HCT116 (cell line): ENCODE measurements around the gene PLSCR4. TPM values are rescaled to one million over a fixed set of nuclear protein-coding genes. Genes with fewer than 3 reads are reported as not detected.

Experiments used
- ATAC-seq: fragments of 200-7000 bp; cut with Tn5 transposase; 2 replicates; pipeline ENCODE4 v1.9.1; 2020; ENCODE audit warnings: mild to moderate bottlenecking, moderate library complexity
- BruUV-seq: library from RNA; stranded (reverse); fragments of 400-500 nt; replicated peaks from 2 replicates; lab custom pipeline; 2021; lab: Mats Ljungman, UMichigan
- CTCF ChIA-PET: fragments of 300-600 bp; sonication (Branson Sonifier 250); formaldehyde crosslinking; loops from one replicate; lab custom pipeline; 2021; ENCODE audit warnings: antibody characterized with exemption; lab: Charles Lee
- POLR2A ChIA-PET: fragments of 300-600, 350-600 bp; sonication (Branson Sonifier 250); formaldehyde crosslinking; loops from one replicate; lab custom pipeline; 2021; ENCODE audit warnings: antibody characterized with exemption; lab: Charles Lee
- RAD21 ChIA-PET, 2 experiments: fragments of 300-600 bp; sonication (Branson Sonifier 250); formaldehyde crosslinking; loops; one replicate each; lab custom pipeline; 2023; ENCODE audit warnings: low total read pairs in 2 of 2; ENCODE audit not compliant: uncharacterized antibody in 2 of 2, unreplicated experiment in 2 of 2, low non-redundant PET in 1 of 2; lab: Charles Lee
- DNase-seq: peaks from one replicate; pipeline ENCODE4 v3.0.0-alpha.2; 2010; ENCODE audit warnings: low read depth, low spot score
- H2AFZ ChIP-seq: fragments of 200-600 bp; shearing (Covaris generic), sonication (generic); 2 replicates; pipeline ENCODE4 v1.6.1; 2017; ENCODE audit warnings: low read depth, mixed run types, mixed read lengths, antibody characterized with exemption, low read length; ENCODE audit not compliant: poor library complexity, severe bottlenecking
- H3K27ac ChIP-seq: 2 replicates; pipeline ENCODE4 v1.5.1; 2012; ENCODE audit warnings: low read depth, low read length
- H3K27me3 ChIP-seq: fragments of 200-600 bp; sonication (generic); 2 replicates; pipeline ENCODE4 v1.6.1; 2016; ENCODE audit warnings: mixed run types, low read length, mixed read lengths; ENCODE audit not compliant: insufficient read depth
- H3K36me3 ChIP-seq, 2 experiments: fragments of 200-500 bp in 1 of 2; fragments of 200-600 bp in 1 of 2; sonication (Bioruptor generic) in 1 of 2; sonication (generic) in 1 of 2; 2 replicates each; pipeline versions ENCODE4 v1.5.1 to v1.6.1; 2014 to 2016; ENCODE audit warnings: low read length in 2 of 2, inconsistent platforms in 1 of 2, mixed read lengths in 1 of 2, mixed run types in 1 of 2; ENCODE audit not compliant: insufficient read depth in 2 of 2, control insufficient read depth in 1 of 2
- H3K4me1 ChIP-seq, 2 experiments: fragments of 200-600 bp in 1 of 2; sonication (generic) in 1 of 2; 2 replicates each; pipeline versions ENCODE4 v1.5.1 to v1.6.1; 2012 to 2017; ENCODE audit warnings: low read length in 2 of 2, inconsistent platforms in 1 of 2, mild to moderate bottlenecking in 1 of 2, mixed read lengths in 1 of 2, mixed run types in 1 of 2, moderate library complexity in 1 of 2; ENCODE audit not compliant: insufficient read depth in 2 of 2, control insufficient read depth in 1 of 2
- H3K4me2 ChIP-seq: fragments of 200-600 bp; sonication (generic); 2 replicates; pipeline ENCODE4 v1.6.1; 2017; ENCODE audit warnings: mixed run types, low read length, mixed read lengths
- H3K4me3 ChIP-seq, 2 experiments: fragments of 200-600 bp in 1 of 2; sonication (generic) in 1 of 2; replicated peaks in 1 of 2; 2 replicates each; pipeline ENCODE4 v1.5.1; 2011 to 2016; ENCODE audit warnings: low read length in 2 of 2, control low read depth in 1 of 2, low read depth in 1 of 2, mild to moderate bottlenecking in 1 of 2, mixed read lengths in 1 of 2, mixed run types in 1 of 2
- H3K79me2 ChIP-seq: fragments of 200-600 bp; sonication (generic); 2 replicates; pipeline ENCODE4 v1.6.1; 2017; ENCODE audit warnings: mild to moderate bottlenecking, mixed run types, low read length, moderate library complexity, mixed read lengths; ENCODE audit not compliant: insufficient read depth
- H3K9ac ChIP-seq: fragments of 200-600 bp; sonication (generic); 2 replicates; pipeline ENCODE4 v1.6.1; 2016; ENCODE audit warnings: low read length, mixed read lengths
- H3K9me2 ChIP-seq: fragments of 200-600 bp; sonication (generic), shearing (Covaris generic); 2 replicates; pipeline ENCODE4 v1.6.1; 2017; ENCODE audit warnings: mixed run types, mild to moderate bottlenecking, moderate library complexity; ENCODE audit not compliant: insufficient read depth
- H3K9me3 ChIP-seq, 2 experiments: fragments of 200-500 bp in 1 of 2; fragments of 200-600 bp in 1 of 2; sonication (Bioruptor generic) in 1 of 2; sonication (generic) in 1 of 2; 2 replicates each; pipeline ENCODE4 v1.6.1; 2014 to 2017; ENCODE audit warnings: low read length in 2 of 2, mixed read lengths in 2 of 2, inconsistent platforms in 1 of 2, low read depth in 1 of 2, mild to moderate bottlenecking in 1 of 2, mixed run types in 1 of 2, moderate library complexity in 1 of 2; ENCODE audit not compliant: control insufficient read depth in 1 of 2, insufficient read depth in 1 of 2
- H4K20me1 ChIP-seq: fragments of 200-600 bp; sonication (generic), shearing (Covaris generic); 2 replicates; pipeline ENCODE4 v1.6.1; 2017; ENCODE audit warnings: mixed run types, mild to moderate bottlenecking, moderate library complexity; ENCODE audit not compliant: insufficient read depth
- ATF3 ChIP-seq: IDR thresholded peaks from 2 replicates; pipeline ENCODE4 v1.6.1; 2012
- CEBPB ChIP-seq: IDR thresholded peaks from 2 replicates; pipeline ENCODE4 v1.6.1; 2012; ENCODE audit warnings: low read depth
- CTCF ChIP-seq, 3 experiments: fragments of 200-600 bp in 1 of 3; sonication (generic) in 1 of 3; IDR thresholded peaks in 2 of 3; conservative IDR thresholded peaks in 1 of 3; 2 replicates each; pipeline ENCODE4 v1.5.1; 2012 to 2017; ENCODE audit warnings: low read depth in 2 of 3, low read length in 2 of 3, antibody characterized with exemption in 1 of 3, borderline replicate concordance in 1 of 3, control low read depth in 1 of 3, mild to moderate bottlenecking in 1 of 3, mixed read lengths in 1 of 3, mixed run types in 1 of 3, moderate library complexity in 1 of 3; ENCODE audit not compliant: insufficient read depth in 1 of 3
- EGR1 ChIP-seq: IDR thresholded peaks from 2 replicates; pipeline ENCODE4 v1.6.1; 2012; ENCODE audit warnings: low read depth
- ELF1 ChIP-seq: IDR thresholded peaks from 2 replicates; pipeline ENCODE4 v1.6.1; 2012; ENCODE audit warnings: low read depth, borderline replicate concordance
- EZH2 ChIP-seq: fragments of 200-600 bp; sonication (generic); IDR thresholded peaks from 2 replicates; pipeline ENCODE4 v1.6.1; 2017; ENCODE audit warnings: antibody characterized with exemption, mixed run types
- FOSL1 ChIP-seq: IDR thresholded peaks from 2 replicates; pipeline ENCODE4 v1.6.1; 2012; ENCODE audit warnings: low read depth
- JUND ChIP-seq: IDR thresholded peaks from 2 replicates; pipeline ENCODE4 v1.6.1; 2012
- POLR2A ChIP-seq: IDR thresholded peaks from 2 replicates; pipeline ENCODE4 v1.7.0; 2011; ENCODE audit warnings: borderline replicate concordance; ENCODE audit not compliant: insufficient read depth, insufficient read length; ENCODE audit errors: extremely low read depth
- RAD21 ChIP-seq: IDR thresholded peaks from 2 replicates; pipeline ENCODE4 v1.6.1; 2012; ENCODE audit warnings: low read depth, mild to moderate bottlenecking
- SIN3A ChIP-seq: IDR thresholded peaks from 2 replicates; pipeline ENCODE4 v1.6.1; 2012; ENCODE audit warnings: low read depth
- SRF ChIP-seq: IDR thresholded peaks from 2 replicates; pipeline ENCODE4 v1.6.1; 2012; ENCODE audit warnings: low read depth
- TCF7L2 ChIP-seq: IDR thresholded peaks from 2 replicates; pipeline ENCODE4 v1.7.0; 2011; ENCODE audit warnings: borderline replicate concordance, inconsistent platforms; ENCODE audit not compliant: insufficient read depth, insufficient read length; ENCODE audit errors: extremely low read depth
- YY1 ChIP-seq: IDR thresholded peaks from 2 replicates; pipeline ENCODE4 v1.6.1; 2011; ENCODE audit warnings: low read length, low read depth, moderate library complexity, mild to moderate bottlenecking; ENCODE audit not compliant: insufficient replicate concordance; ENCODE audit errors: extremely low read depth
- ZFX ChIP-seq: fragments of 450-650 bp; IDR thresholded peaks from 2 replicates; pipeline ENCODE4 v1.6.1; 2017
- ZNF274 ChIP-seq: fragments of 200-500 bp; sonication (Bioruptor generic); IDR thresholded peaks from 2 replicates; pipeline ENCODE4 v1.6.1; 2014; ENCODE audit warnings: mild to moderate bottlenecking, low read depth, low read length, inconsistent platforms
- intact Hi-C: fragments of 100-400 bp; cut with micrococcal nuclease; formaldehyde crosslinking; loops from 2 replicates; pipeline ENCODE4 v1.10.0; 2022
- total RNA-seq: library from RNA; stranded (reverse); gene quantifications from one replicate; pipeline ENCODE4 v1.2.1, GENCODE V29; 2021; ENCODE audit not compliant: unreplicated experiment
- TF ChIP-seq, protein P1 (sequence below): IDR thresholded peaks from 2 replicates; pipeline ENCODE4 v1.6.1; 2012

Gene PLSCR4
- total RNA-seq, 1 experiment from 2014 or later, result 4.1 TPM

GRCh38 chr3:146277953-146278631, 27.2 kb upstream of the PLSCR4 start:
- DNase-seq, result no peak
- no peaks in the 10 kb centered on the region for H3K36me3 ChIP-seq
- H3K27ac ChIP-seq, result no peak overlapping the region
- ChIA-PET POLR2A (no interaction called here), RAD21 (no interaction called here), CTCF (no interaction called here)
- no peaks in the 10 kb centered on the region for H3K79me2 ChIP-seq
- BruUV-seq, result no TSS peak
- no peak overlapping the region for H3K4me2 ChIP-seq
- H3K27me3 ChIP-seq, result no peaks in the 10 kb centered on the region
- no peak overlapping the region for H2AFZ ChIP-seq
- ATAC-seq, result no peak
- H4K20me1 ChIP-seq, result no peaks in the 10 kb centered on the region
- TF ChIP-seq SIN3A (no peak), POLR2A (no peak), RAD21 (no peak), JUND (no peak), TCF7L2 (no peak), ZFX (no peak)
- TF ChIP-seq, protein P1, sequence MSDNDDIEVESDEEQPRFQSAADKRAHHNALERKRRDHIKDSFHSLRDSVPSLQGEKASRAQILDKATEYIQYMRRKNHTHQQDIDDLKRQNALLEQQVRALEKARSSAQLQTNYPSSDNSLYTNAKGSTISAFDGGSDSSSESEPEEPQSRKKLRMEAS, result no peak
- intact Hi-C loops, result no loop called here
- H3K4me1 ChIP-seq, result no peaks in the 10 kb centered on the region
- no peaks in the 10 kb centered on the region for H3K9me3 ChIP-seq
- no peak overlapping the region for H3K9ac ChIP-seq
- H3K4me3 ChIP-seq, result no peak overlapping the region
- H3K9me2 ChIP-seq, result no peaks in the 10 kb centered on the region

- Histone ChIP-seq H2AFZ (no peak overlapping the region), H3K4me3 (no peak overlapping the region), H3K79me2 (no peaks in the 10 kb centered on the region), H3K4me2 (no peak overlapping the region), H3K4me1 (no peaks in the 10 kb centered on the region), H3K27ac (no peak overlapping the region), H3K9me2 (no peaks in the 10 kb centered on the region), H3K36me3 (no peaks in the 10 kb centered on the region), H4K20me1 (no peaks in the 10 kb centered on the region), H3K27me3 (no peaks in the 10 kb centered on the region), H3K9me3 (no peaks in the 10 kb centered on the region), H3K9ac (no peak overlapping the region)
- ATAC-seq (no peak), DNase-seq (no peak)
- ChIA-PET CTCF (no interaction called here), POLR2A (no interaction called here), RAD21 (no interaction called here)
- no TSS peak for BruUV-seq
- intact Hi-C loops, result no loop called here
- TF ChIP-seq FOSL1 (no peak), EGR1 (no peak), SRF (no peak), YY1 (no peak), EZH2 (no peak), ZNF274 (no peak), CEBPB (no peak), CTCF (IDR thresholded peaks at IDR 0.05 in 2 of 3, conservative IDR thresholded peaks at IDR 0.05 in 1 of 3; ENCODE audit: borderline replicate concordance in 1 of 3, insufficient read depth in 1 of 3, low read depth in 2 of 3, low read length in 2 of 3) (no peak), RAD21 (no peak), TCF7L2 (no peak), ELF1 (no peak), SIN3A (no peak), POLR2A (no peak), ATF3 (no peak)
- TF ChIP-seq, protein P1, result no peak
Measured at GRCh38 chr3:146275476-146275875, 24.6 kb upstream of the PLSCR4 start.
